ENCODE results near the gene MEIOB.

Gene MEIOB

GRCh38 chr16:1895949-1896675, 24.1 kb upstream of the MEIOB start:
- TF ChIP-seq PATZ1 (CRISPR knock-in tag; IDR thresholded peaks at IDR 0.05; ENCODE audit: borderline replicate concordance), result no peak
- TF ChIP-seq ZFP3 (CRISPR knock-in tag; IDR thresholded peaks at IDR 0.05), result no peak
- no peak for TF ChIP-seq ESRRG (CRISPR knock-in tag; IDR thresholded peaks at IDR 0.05)
- TF ChIP-seq CREB5 (CRISPR knock-in tag; IDR thresholded peaks at IDR 0.05; ENCODE audit: low read depth), result no peak
- TF ChIP-seq ZNF565 (CRISPR knock-in tag; conservative IDR thresholded peaks at IDR 0.05; ENCODE audit: low read depth), result no peak
- no peak for TF ChIP-seq TOX (CRISPR knock-in tag; IDR thresholded peaks at IDR 0.05; ENCODE audit: borderline replicate concordance)
- no peak for TF ChIP-seq TSHZ2 (CRISPR knock-in tag; IDR thresholded peaks at IDR 0.05)
- ATAC-seq, result no peak

- no peak for ATAC-seq
- TF ChIP-seq TOX (CRISPR knock-in tag; IDR thresholded peaks at IDR 0.05; ENCODE audit: borderline replicate concordance) (no peak), TSHZ2 (CRISPR knock-in tag; IDR thresholded peaks at IDR 0.05) (no peak), ZNF565 (CRISPR knock-in tag; conservative IDR thresholded peaks at IDR 0.05; ENCODE audit: low read depth) (no peak), ZNF70 (CRISPR knock-in tag; IDR thresholded peaks at IDR 0.05) (no peak), ZFP30 (CRISPR knock-in tag; IDR thresholded peaks at IDR 0.05) (no peak), ZC3H10 (CRISPR knock-in tag; IDR thresholded peaks at IDR 0.05) (no peak), PPARA (CRISPR knock-in tag; IDR thresholded peaks at IDR 0.05; ENCODE audit: borderline replicate concordance) (no peak), CSRNP3 (CRISPR knock-in tag; IDR thresholded peaks at IDR 0.05) (no peak), ZFP3 (CRISPR knock-in tag; IDR thresholded peaks at IDR 0.05) (no peak), PATZ1 (CRISPR knock-in tag; IDR thresholded peaks at IDR 0.05; ENCODE audit: borderline replicate concordance) (no peak), ARNTL (CRISPR knock-in tag; IDR thresholded peaks at IDR 0.05; ENCODE audit: borderline replicate concordance, low read depth) (no peak), SNAI2 (CRISPR knock-in tag; IDR thresholded peaks at IDR 0.05) (no peak), CSDC2 (CRISPR knock-in tag; IDR thresholded peaks at IDR 0.05) (no peak), CREB5 (CRISPR knock-in tag; IDR thresholded peaks at IDR 0.05; ENCODE audit: low read depth) (no peak)
Observed at GRCh38 chr16:1895068-1895467, 23.1 kb upstream of the MEIOB start.
